SK-N-SH (cell line): ENCODE measurements around the gene LGI4.

ENCODE experiments used
- EP300 ChIP-seq, 2 experiments: IDR thresholded peaks; 2 replicates each; pipeline versions ENCODE4 v1.4.0 to v1.6.1; 2012; ENCODE audit warnings: borderline replicate concordance in 1 of 2, low read depth in 1 of 2, low read length in 1 of 2
- GABPA ChIP-seq: IDR thresholded peaks from 2 replicates; pipeline ENCODE4 v1.4.0; 2012; ENCODE audit warnings: low read depth, mild to moderate bottlenecking
- JUND ChIP-seq: IDR thresholded peaks from 2 replicates; pipeline ENCODE4 v1.4.0; 2012
- MEF2A ChIP-seq: IDR thresholded peaks from 2 replicates; pipeline ENCODE4 v1.4.0; 2012; ENCODE audit warnings: low read depth, borderline replicate concordance
- NFIC ChIP-seq: IDR thresholded peaks from 2 replicates; pipeline ENCODE4 v1.4.0; 2012; ENCODE audit warnings: borderline replicate concordance
- RCOR1 ChIP-seq: fragments of 150-350 bp; IDR thresholded peaks from 2 replicates; pipeline ENCODE4 v1.6.1; 2017; ENCODE audit warnings: antibody characterized with exemption, low read length
- REST ChIP-seq: IDR thresholded peaks from 2 replicates; pipeline ENCODE4 v1.6.1; 2012; ENCODE audit warnings: mild to moderate bottlenecking, low read depth, low read length, moderate library complexity
- SMC3 ChIP-seq: IDR thresholded peaks from 2 replicates; pipeline ENCODE4 v1.6.1; 2012; ENCODE audit warnings: low read depth, low read length, improper control_type of control experiment
- YY1 ChIP-seq: IDR thresholded peaks from 2 replicates; pipeline ENCODE4 v1.4.0; 2012; ENCODE audit warnings: low read depth, mild to moderate bottlenecking
- ZBTB33 ChIP-seq: IDR thresholded peaks from 2 replicates; pipeline ENCODE4 v1.4.0; 2012; ENCODE audit warnings: low read depth, borderline replicate concordance
- TF ChIP-seq, protein P1 (sequence below): fragments of 200-600 bp; sonication (generic); IDR thresholded peaks from 2 replicates; pipeline ENCODE4 v1.6.1; 2017; ENCODE audit warnings: antibody characterized with exemption, mild to moderate bottlenecking, moderate library complexity
- TF ChIP-seq, protein P2 (sequence below): IDR thresholded peaks from 2 replicates; pipeline ENCODE4 v1.4.0; 2012; ENCODE audit warnings: low read depth, borderline replicate concordance

DNA sequence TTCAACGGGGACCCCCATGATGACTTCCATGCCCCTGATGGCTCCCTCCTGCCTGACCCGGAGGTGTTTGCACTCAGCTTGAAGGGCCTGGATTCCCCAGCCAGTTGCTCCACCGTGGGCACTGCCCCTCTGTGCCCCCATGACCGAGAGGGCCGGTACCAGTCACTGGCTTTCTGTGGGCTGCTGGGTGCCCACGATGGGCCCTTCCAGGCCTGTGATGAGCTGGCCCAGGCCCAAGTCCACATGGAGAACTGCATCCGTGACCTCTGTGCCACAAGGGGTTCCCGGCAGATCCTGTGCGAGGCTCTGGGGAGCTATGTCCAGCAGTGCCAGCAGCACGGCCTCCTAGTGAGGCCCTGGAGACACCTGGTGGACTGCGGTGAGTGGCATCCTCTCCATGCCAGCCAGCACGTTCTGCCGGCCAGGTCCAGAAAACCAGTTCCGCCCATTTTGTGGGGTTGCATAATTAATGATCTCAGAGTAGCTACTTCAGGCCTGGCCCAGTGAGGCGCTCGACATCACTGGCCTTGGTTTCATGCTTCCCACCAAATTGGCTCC is 54.2 kb downstream of the LGI4 start:
- TF ChIP-seq, protein P1, sequence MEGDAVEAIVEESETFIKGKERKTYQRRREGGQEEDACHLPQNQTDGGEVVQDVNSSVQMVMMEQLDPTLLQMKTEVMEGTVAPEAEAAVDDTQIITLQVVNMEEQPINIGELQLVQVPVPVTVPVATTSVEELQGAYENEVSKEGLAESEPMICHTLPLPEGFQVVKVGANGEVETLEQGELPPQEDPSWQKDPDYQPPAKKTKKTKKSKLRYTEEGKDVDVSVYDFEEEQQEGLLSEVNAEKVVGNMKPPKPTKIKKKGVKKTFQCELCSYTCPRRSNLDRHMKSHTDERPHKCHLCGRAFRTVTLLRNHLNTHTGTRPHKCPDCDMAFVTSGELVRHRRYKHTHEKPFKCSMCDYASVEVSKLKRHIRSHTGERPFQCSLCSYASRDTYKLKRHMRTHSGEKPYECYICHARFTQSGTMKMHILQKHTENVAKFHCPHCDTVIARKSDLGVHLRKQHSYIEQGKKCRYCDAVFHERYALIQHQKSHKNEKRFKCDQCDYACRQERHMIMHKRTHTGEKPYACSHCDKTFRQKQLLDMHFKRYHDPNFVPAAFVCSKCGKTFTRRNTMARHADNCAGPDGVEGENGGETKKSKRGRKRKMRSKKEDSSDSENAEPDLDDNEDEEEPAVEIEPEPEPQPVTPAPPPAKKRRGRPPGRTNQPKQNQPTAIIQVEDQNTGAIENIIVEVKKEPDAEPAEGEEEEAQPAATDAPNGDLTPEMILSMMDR, result no peak
- no peak for TF ChIP-seq REST
- no peak for TF ChIP-seq JUND
- TF ChIP-seq NFIC, result no peak
- no peak for TF ChIP-seq MEF2A
- TF ChIP-seq YY1, result no peak
- no peak for TF ChIP-seq GABPA
- no peak for TF ChIP-seq ZBTB33
- TF ChIP-seq EP300 (IDR thresholded peaks at IDR 0.05; ENCODE audit: borderline replicate concordance in 1 of 2, low read depth in 1 of 2, low read length in 1 of 2), result no peak
- TF ChIP-seq, protein P2, sequence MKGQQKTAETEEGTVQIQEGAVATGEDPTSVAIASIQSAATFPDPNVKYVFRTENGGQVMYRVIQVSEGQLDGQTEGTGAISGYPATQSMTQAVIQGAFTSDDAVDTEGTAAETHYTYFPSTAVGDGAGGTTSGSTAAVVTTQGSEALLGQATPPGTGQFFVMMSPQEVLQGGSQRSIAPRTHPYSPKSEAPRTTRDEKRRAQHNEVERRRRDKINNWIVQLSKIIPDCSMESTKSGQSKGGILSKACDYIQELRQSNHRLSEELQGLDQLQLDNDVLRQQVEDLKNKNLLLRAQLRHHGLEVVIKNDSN, result no peak
- no peak for TF ChIP-seq RCOR1
- no peak for TF ChIP-seq SMC3
